SK-N-SH treated with all-trans-retinoic acid at 6 μM for 48 hours (cell line): Measurements from ENCODE around the gene MT1G.

Source experiments
- ATAC-seq: fragments of 200-7000 bp; cut with Tn5 transposase; 3 replicates; pipeline ENCODE4 v1.9.1; 2020; ENCODE audit warnings: mild to moderate bottlenecking, moderate library complexity
- BACH2 ChIP-seq: fragments of 250-450 bp; sonication (Bioruptor Pico); IDR thresholded peaks from 2 replicates; pipeline ENCODE4 v1.9.0; 2021; ENCODE audit warnings: mild to moderate bottlenecking, borderline replicate concordance
- CSDC2 ChIP-seq: fragments of 250-450 bp; sonication (Bioruptor Pico); IDR thresholded peaks from 2 replicates; pipeline ENCODE4 v1.5.0; 2020; ENCODE audit warnings: mild to moderate bottlenecking, moderate library complexity
- CSRNP3 ChIP-seq: fragments of 250-450 bp; sonication (Bioruptor Pico); IDR thresholded peaks from 2 replicates; pipeline ENCODE4 v1.5.1; 2021; ENCODE audit warnings: mild to moderate bottlenecking, moderate library complexity
- GLIS3 ChIP-seq: fragments of 250-450 bp; sonication (Bioruptor Pico); IDR thresholded peaks from 2 replicates; pipeline ENCODE4 v1.5.0; 2020; ENCODE audit warnings: mild to moderate bottlenecking, moderate library complexity
- ISL1 ChIP-seq: fragments of 250-450 bp; sonication (Bioruptor Pico); IDR thresholded peaks from 2 replicates; pipeline ENCODE4 v2.1.2; 2022; ENCODE audit warnings: mild to moderate bottlenecking, moderate library complexity
- OSR1 ChIP-seq: fragments of 250-450 bp; sonication (Bioruptor Pico); IDR thresholded peaks from 2 replicates; pipeline ENCODE4 v1.8.0; 2022; ENCODE audit warnings: moderate library complexity, mild to moderate bottlenecking, inconsistent platforms
- PATZ1 ChIP-seq: fragments of 250-450 bp; sonication (Bioruptor Pico); IDR thresholded peaks from 2 replicates; pipeline ENCODE4 v1.8.0; 2020; ENCODE audit warnings: mild to moderate bottlenecking, moderate library complexity, borderline replicate concordance
- POU6F1 ChIP-seq: fragments of 250-450 bp; sonication (Bioruptor Pico); IDR thresholded peaks from 2 replicates; pipeline ENCODE4 v1.8.0; 2021; ENCODE audit warnings: low read depth, mild to moderate bottlenecking, moderate library complexity, borderline replicate concordance
- PPARA ChIP-seq: fragments of 250-450 bp; sonication (Bioruptor Pico); IDR thresholded peaks from 2 replicates; pipeline ENCODE4 v1.5.0; 2020; ENCODE audit warnings: mild to moderate bottlenecking, borderline replicate concordance
- TCF4 ChIP-seq: fragments of 250-450 bp; sonication (Bioruptor Pico); IDR thresholded peaks from 2 replicates; pipeline ENCODE4 v1.8.0; 2021; ENCODE audit warnings: mild to moderate bottlenecking, moderate library complexity, borderline replicate concordance
- TOX ChIP-seq: fragments of 250-450 bp; sonication (Bioruptor Pico); IDR thresholded peaks from 2 replicates; pipeline ENCODE4 v1.8.0; 2021; ENCODE audit warnings: mild to moderate bottlenecking, moderate library complexity, borderline replicate concordance
- TSHZ2 ChIP-seq: fragments of 250-450 bp; sonication (Bioruptor Pico); IDR thresholded peaks from 2 replicates; pipeline ENCODE4 v1.5.0; 2020; ENCODE audit warnings: mild to moderate bottlenecking, moderate library complexity
- ZC3H10 ChIP-seq: fragments of 250-450 bp; sonication (Bioruptor Pico); IDR thresholded peaks from 2 replicates; pipeline ENCODE4 v1.5.1; 2021; ENCODE audit warnings: mild to moderate bottlenecking, moderate library complexity
- ZFP30 ChIP-seq: fragments of 450-650 bp; formaldehyde crosslinking; IDR thresholded peaks from 2 replicates; pipeline ENCODE4 v1.5.0; 2022; ENCODE audit warnings: mild to moderate bottlenecking, moderate library complexity
- ZNF70 ChIP-seq: fragments of 450-650 bp; formaldehyde crosslinking; IDR thresholded peaks from 2 replicates; pipeline ENCODE4 v1.5.0; 2020; ENCODE audit warnings: mild to moderate bottlenecking, moderate library complexity
- ZNF8 ChIP-seq: fragments of 450-650 bp; formaldehyde crosslinking; IDR thresholded peaks from 2 replicates; pipeline ENCODE4 v1.5.0; 2020; ENCODE audit warnings: mild to moderate bottlenecking, moderate library complexity
- TF ChIP-seq, protein P1 (sequence below): fragments of 250-450 bp; sonication (Bioruptor Pico); IDR thresholded peaks from 2 replicates; pipeline ENCODE4 v1.5.1; 2020; ENCODE audit warnings: low read depth, mild to moderate bottlenecking, moderate library complexity

MT1G gene

GRCh38 chr16:56649271-56649670, 18.6 kb downstream of the MT1G start:
- no peak for TF ChIP-seq TCF4 (CRISPR knock-in tag)
- no peak for TF ChIP-seq ISL1
- TF ChIP-seq ZC3H10, result no peak
- TF ChIP-seq, all 23 proteins: peak for 0
- no peak for ATAC-seq

GRCh38 chr16:56647641-56648431, 20.0 kb downstream of the MT1G start:
- TF ChIP-seq BACH2 (no peak), PPARA (CRISPR knock-in tag) (no peak), ZNF8 (CRISPR knock-in tag) (no peak), ZC3H10 (no peak), TSHZ2 (CRISPR knock-in tag) (no peak), PATZ1 (CRISPR knock-in tag) (no peak), CSDC2 (no peak), GLIS3 (CRISPR knock-in tag) (no peak), TOX (CRISPR knock-in tag) (no peak)
- TF ChIP-seq, all 23 proteins: peak for 0
- ATAC-seq, result no peak

DNA sequence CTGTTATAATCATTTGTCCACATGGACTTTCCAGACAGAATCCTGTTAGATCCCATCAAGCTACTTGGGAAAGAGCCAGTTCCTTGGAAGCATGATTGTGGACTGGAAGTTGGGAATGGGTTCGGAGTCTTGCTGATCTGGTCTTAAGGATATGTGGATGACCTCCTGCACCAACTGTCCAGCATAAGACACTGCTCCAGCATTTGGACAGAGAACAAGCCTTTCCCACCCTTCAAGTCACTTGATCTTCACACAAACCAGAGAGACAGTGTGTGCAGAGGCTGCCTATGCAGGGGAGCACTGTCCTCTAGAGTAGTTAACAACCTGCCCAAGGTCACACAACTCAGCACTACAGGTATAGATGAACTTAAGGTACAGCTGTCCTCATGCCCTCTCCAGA, 22.0 kb downstream of the MT1G start:
- ATAC-seq, result no peak
- no peak for TF ChIP-seq ZFP30 (CRISPR knock-in tag)
- TF ChIP-seq ZNF70, result no peak
- TF ChIP-seq GLIS3 (CRISPR knock-in tag), result no peak
- TF ChIP-seq OSR1 (CRISPR knock-in tag), result no peak
- TF ChIP-seq, protein P1, sequence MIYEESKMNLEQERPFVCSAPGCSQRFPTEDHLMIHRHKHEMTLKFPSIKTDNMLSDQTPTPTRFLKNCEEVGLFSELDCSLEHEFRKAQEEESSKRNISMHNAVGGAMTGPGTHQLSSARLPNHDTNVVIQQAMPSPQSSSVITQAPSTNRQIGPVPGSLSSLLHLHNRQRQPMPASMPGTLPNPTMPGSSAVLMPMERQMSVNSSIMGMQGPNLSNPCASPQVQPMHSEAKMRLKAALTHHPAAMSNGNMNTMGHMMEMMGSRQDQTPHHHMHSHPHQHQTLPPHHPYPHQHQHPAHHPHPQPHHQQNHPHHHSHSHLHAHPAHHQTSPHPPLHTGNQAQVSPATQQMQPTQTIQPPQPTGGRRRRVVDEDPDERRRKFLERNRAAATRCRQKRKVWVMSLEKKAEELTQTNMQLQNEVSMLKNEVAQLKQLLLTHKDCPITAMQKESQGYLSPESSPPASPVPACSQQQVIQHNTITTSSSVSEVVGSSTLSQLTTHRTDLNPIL, result no peak
- TF ChIP-seq POU6F1 (CRISPR knock-in tag), result no peak
- TF ChIP-seq ZC3H10, result no peak
- TF ChIP-seq ISL1, result no peak
- no peak for TF ChIP-seq BACH2

DNA sequence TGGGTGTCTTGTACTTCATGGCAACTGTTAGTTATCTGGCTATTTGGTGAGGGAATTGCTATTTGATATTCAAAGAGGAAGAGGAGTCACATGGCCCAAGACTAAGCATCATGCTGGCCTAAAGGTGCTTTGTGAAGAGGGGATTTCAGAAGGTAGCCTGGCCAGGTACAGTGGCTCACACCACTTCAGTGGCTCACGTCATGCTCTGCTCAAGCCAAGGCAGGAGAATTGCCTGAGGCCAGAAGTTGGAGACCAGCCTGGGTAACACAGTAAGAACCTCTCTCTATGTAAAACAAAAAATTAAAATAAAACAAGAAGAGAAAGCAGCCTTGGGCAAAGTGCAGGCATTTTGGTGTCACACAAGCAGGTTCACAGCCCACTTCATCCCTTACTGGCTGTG, 22.6 kb downstream of the MT1G start:
- no peak for ATAC-seq
- TF ChIP-seq OSR1 (CRISPR knock-in tag), result no peak
- TF ChIP-seq TSHZ2 (CRISPR knock-in tag), result no peak
- TF ChIP-seq TOX (CRISPR knock-in tag), result no peak
- no peak for TF ChIP-seq CSRNP3
- no peak for TF ChIP-seq TCF4 (CRISPR knock-in tag)
- TF ChIP-seq CSDC2, result no peak
- TF ChIP-seq, all 23 proteins: peak for 0
